ENCODE measurements around the gene EEF1A1.

- TF ChIP-seq CTCF (IDR thresholded peaks at IDR 0.05; ENCODE audit: insufficient read depth, low read length, poor library complexity, severe bottlenecking), result no peak
- no peak for TF ChIP-seq EZH2phosphoT487 (conservative IDR thresholded peaks at IDR 0.05; ENCODE audit: low read length)
Measured at GRCh38 chr6:73504160-73504559, 16.7 kb downstream of the EEF1A1 start.
